ENCODE data around the gene MLF1.
"Not testable (repeated sequence)": the region's sequence is repeated elsewhere in the genome, so short reads cannot be mapped to it uniquely, and the experiment has no call there.

Gene MLF1

GRCh38 chr3:158570999-158571702 is at the start of gene MLF1:
MLF1 (plus strand) TSS chr3:158571194; CDS start chr3:158571301, 107 bp downstream.
- peak; percentile 71 to 72 for DNase-seq

- DNase-seq = no peak
Observed at GRCh38 chr3:158522221-158523136, 48.5 kb upstream of the MLF1 start.

GRCh38 chr3:158528076-158528674 is 42.8 kb upstream of the MLF1 start:
- no peak for DNase-seq

GRCh38 chr3:158531334-158531733 is 39.7 kb upstream of the MLF1 start:
- DNase-seq = no peak

GRCh38 chr3:158532099-158532734 is 38.8 kb upstream of the MLF1 start:
- no peak for DNase-seq

- no peak for DNase-seq
Observed at GRCh38 chr3:158535918-158536317, 35.1 kb upstream of the MLF1 start.

GRCh38 chr3:158539414-158540014 is 31.5 kb upstream of the MLF1 start:
- peak; percentile 19 to 32 for DNase-seq

- DNase-seq = no peak
Observed at GRCh38 chr3:158540066-158540465, 30.9 kb upstream of the MLF1 start.

GRCh38 chr3:158548691-158549090 is 22.3 kb upstream of the MLF1 start:
- no peak for DNase-seq

- DNase-seq = not testable (repeated sequence)
Observed at GRCh38 chr3:158549938-158550337, 21.1 kb upstream of the MLF1 start.

GRCh38 chr3:158552124-158552523 is 18.9 kb upstream of the MLF1 start:
- DNase-seq = no peak

- no peak for DNase-seq
Observed at GRCh38 chr3:158559504-158559903, 11.5 kb upstream of the MLF1 start.

- no peak for DNase-seq
Observed at GRCh38 chr3:158560979-158561378, 10.0 kb upstream of the MLF1 start.

GRCh38 chr3:158562674-158563073 is 8.3 kb upstream of the MLF1 start:
- no peak for DNase-seq

GRCh38 chr3:158563076-158563475 is 7.9 kb upstream of the MLF1 start:
- DNase-seq = no peak

GRCh38 chr3:158565076-158565475 is 5.9 kb upstream of the MLF1 start:
- no peak for DNase-seq

GRCh38 chr3:158568784-158569183 is 2.2 kb upstream of the MLF1 start:
- DNase-seq = no peak

GRCh38 chr3:158569794-158570193 is 1.2 kb upstream of the MLF1 start:
- DNase-seq = no peak

- no peak for DNase-seq
Observed at GRCh38 chr3:158571969-158572765, 1.2 kb downstream of the MLF1 start.

GRCh38 chr3:158572766-158573060 is 1.7 kb downstream of the MLF1 start:
- no peak for DNase-seq

- no peak for DNase-seq
Observed at GRCh38 chr3:158573714-158574113, 2.7 kb downstream of the MLF1 start.

- no peak for DNase-seq
Observed at GRCh38 chr3:158574646-158575045, 3.7 kb downstream of the MLF1 start.
